Urothelium cell line (cell line): Measurements from ENCODE around the gene ADM5.
A peak's percentile ranks its signal among the peaks of the same experiment; 100 is the strongest.

ENCODE experiments used
- DNase-seq: peaks from one replicate; pipeline ENCODE4 v3.0.0; 2011; ENCODE audit warnings: low spot score, mixed read lengths
- FAIRE-seq: peaks from 2 replicates; lab custom pipeline; 2011; peaks lifted over from hg19 to GRCh38; lab: Jason Lieb, UNC

ADM5 gene, protein sequence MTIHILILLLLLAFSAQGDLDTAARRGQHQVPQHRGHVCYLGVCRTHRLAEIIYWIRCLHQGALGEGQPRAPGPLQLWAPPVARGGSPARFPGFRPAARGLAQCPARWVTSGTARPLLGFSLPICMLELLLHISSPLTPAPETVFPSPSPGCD

DNA sequence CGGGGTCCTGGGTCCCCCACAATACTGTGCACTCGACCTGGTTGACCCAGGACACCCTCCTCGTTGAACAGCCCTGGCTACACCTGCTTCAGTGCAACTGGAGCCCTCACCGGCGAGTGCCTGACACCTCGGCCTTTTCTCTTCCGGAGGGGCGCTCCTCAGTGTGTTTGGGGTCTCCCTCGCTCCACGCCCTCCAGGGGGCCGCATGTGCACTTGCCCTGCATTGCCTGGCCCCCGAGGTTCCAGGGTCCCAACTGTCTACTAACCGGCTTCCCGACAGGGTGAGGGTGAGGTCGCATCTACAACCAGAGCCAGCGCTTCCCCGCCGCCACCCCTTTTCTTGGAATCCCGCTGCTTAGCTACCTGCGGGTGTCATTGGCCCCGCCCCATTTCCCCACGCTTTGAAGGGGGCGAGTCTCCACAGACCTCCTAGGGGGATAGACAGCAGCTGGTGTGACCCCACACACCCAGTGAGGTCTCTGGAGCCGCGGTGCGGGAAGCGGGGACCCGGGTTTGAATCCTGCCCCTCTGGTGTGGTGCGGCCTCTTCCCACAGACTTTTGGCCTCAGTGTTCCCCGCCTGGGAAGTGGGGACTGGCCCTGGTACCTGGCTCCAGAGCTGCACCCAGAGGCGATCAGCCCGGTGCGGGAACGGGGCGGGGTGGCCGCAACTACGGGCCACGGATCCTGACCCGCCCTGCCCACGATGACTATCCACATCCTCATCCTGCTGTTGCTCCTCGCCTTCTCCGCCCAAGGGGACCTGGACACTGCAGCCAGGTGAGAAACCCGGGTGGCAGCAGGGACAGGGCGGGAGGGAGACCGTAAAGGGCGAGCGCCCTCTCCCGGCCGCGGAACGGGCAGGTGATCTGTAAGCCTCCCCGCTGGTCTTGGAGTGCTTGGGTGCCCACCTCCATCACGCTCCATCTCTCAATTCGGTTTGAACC, at the start of gene ADM5:
Gene ADM5, plus strand, starts transcription at position 462 of the 946 bp plus-strand sequence. Its CDS starts 244 bp downstream, at position 706.
- no peak for DNase-seq
- FAIRE-seq = no peak

DNA sequence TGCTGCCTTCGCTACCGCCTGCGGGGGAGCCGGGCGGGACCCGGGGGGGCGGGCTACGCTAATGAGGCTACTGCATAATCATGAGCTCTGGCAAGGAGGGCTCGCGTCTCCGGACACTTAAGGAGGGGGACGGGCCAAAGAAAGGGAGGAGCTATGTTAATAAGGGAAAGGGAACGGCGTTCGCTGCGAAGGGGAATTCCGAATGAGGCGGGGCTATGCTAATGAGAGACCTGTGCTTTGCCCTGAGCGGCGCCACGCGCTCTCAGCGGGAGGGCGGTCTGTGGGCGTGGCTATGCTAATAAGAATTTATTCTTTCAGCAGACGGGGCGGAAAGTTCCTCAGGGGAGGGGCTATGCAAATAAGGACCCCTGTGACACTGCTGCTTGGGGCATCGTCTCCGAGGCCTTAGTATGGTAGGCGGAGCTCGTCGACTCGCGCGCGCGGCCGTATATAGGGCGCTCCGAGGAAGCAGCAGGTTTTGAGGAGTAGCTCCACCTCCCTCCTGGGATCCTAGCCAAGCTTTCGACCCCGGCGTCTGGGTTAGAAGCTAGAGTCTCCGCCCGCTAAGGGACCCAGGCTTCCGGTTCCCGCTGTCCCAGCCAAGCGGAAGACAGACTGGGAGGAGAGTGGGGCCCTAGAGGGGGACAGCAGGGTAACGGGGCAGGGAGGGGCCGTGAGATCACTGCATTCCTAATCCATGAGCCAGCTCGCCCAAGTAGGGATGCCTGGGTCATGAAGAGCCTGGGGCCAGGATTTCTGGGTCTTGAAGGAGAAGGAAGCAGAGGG, 49.1 kb upstream of the ADM5 start, which contains the start of gene RRAS:
Gene RRAS, minus strand, starts transcription at position 31 of the 786 bp plus-strand sequence. CDS start 45 bp downstream, outside the sequence.
- FAIRE-seq (peak; percentile 84), DNase-seq (peak; percentile 97)

DNA sequence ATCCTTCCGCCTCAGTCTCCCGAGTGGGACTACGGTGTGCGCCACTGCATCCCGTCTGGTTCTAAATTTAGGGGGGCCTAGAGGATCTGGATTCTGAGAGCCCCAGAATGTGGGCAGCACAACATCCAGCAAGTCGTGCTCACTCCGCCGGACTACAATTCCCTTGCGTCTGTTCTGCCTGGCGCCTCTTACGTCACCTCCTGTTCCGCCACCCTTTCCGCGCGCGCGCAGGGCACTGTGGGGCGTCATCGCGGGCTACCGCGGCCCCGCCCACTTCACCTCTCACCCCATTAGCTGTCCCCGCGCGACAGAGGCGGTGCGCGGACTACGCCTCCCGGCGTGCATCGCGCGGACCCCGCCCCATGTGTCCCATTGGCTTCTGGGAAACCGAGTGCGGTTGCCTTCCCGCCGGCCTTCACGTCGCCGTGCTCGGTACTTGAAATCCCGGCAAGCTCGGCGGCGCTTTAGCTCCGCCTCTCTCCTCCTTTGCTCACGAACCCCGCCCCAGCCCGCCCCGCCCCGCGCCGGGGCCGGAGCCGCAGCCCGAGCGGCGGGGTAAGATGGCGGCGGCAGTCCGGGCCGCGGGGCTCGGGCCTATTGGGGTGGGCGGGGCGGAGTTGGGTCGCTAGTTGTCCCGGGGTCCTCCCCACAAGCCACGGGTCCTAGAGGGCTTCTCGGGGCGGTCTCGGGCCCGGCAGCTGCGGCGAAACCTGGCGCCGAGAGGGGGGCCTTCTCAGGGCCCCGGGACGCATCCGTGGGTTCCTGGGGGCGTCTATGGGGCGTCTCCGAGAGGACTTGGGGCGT, 47.5 kb upstream of the ADM5 start, which contains the start of gene SCAF1:
Gene SCAF1, plus strand, starts transcription at position 522 of the 804 bp plus-strand sequence. CDS start 2,818 bp downstream, outside the sequence.
- DNase-seq (peak; percentile 95), FAIRE-seq (peak; percentile 97)

DNA sequence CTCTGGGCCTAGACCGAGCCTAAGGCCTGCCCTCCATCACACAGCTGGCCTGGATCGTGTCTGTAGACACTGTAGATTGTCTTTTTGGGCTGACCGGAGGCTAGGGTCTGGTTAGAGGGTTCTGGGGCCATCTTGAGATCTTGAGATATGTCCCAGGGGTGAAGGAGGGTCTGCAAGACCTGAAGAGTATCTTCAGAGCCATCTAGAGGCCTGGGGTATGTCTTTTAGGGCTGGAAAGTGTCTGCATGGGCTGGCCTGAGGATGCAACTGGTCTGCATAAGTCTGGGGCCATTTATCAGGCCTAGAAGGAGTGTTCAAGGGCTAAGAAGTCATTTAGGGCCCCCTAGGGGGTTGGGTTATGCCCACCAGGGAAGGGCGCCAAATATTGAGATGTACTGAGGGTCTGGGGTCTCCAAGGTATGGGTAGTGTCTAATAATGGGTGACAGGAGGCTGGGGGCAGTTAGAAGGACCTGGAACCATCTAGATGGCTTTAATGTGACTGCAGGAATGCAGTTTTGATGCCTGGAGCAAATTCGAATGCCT, 46.8 kb upstream of the ADM5 start:
- DNase-seq (no peak), FAIRE-seq (no peak)

DNA sequence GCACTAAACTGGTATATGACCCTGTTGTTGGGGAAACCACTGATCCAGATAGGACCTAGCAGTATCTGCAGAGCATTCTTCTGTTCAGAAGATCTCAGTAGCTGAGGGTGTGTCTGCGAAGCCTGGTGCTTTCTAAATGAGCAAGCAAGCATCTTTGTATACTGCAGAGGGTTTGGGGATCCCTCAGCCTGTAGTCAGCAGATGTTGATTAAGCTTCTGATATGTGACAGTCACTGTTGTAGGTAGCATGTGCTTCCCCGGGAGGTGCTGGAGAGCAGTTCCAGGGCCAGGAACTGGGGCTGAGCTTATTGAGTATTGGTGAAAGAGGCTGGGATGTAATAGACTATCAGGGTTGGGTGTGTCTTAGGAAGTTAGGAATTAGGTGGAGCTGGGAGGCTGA, 45.9 kb upstream of the ADM5 start:
- no peak for FAIRE-seq
- no peak for DNase-seq

DNA sequence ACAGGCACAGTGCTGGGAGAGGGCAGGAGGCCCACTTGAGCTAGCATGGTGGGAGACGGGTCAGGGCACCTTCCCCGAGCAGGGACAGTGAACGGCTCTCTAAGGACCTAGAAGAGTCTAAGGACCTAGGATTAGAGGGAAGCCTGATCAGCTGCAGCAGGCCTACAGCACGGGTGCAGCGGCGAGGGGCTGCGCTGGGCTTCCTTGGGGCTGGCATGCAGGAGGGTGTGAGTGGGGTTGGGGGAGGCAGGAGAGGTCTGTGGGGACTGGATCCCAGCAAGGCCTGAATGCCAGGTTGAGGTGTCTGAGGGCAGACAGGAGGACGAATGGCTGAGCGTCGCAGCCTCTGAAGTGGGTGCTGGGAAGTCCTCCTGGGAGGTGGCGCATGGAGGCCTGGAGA, 43.8 kb upstream of the ADM5 start:
- FAIRE-seq (no peak), DNase-seq (no peak)

DNA sequence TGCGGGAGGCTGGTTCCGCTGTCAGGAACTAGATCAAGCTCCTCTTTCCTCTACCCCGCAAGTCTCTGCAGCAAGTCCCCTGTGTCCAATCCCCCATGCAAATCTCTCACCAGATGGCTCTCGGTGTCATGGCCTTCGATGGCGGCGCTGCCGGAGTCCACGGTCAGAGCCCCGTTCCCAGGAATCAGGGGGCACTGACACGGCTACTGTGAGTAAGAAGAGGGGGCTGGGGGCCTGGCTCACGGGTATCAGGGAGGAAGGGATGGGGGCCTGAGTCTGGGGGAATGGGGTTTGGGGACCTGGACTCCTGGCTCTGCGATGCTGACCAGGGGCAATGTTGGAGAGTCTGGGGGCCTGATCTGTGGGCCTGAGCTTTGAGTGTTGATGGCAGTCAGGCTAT, 43.4 kb upstream of the ADM5 start:
- no peak for FAIRE-seq
- DNase-seq = no peak

DNA sequence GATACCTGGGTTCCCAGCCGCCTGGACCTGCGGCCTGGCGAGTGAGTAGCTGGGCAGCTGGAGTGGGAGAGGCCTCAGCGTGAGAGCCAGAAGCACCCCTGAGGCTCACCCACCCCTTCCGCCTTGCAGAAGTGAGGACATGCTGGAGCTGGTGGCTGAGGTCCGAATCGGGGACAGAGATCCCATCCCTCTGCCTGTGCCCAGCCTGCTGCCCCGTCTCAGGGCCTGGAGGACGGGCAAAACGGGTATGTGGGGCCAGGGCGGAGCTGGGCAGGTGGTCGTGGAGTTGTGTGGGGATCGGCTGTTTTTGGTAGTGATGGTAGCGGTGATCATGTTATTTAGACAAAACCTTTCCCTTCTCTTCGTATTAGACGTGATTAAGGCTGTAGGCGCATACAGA, 42.8 kb upstream of the ADM5 start:
- FAIRE-seq = no peak

DNA sequence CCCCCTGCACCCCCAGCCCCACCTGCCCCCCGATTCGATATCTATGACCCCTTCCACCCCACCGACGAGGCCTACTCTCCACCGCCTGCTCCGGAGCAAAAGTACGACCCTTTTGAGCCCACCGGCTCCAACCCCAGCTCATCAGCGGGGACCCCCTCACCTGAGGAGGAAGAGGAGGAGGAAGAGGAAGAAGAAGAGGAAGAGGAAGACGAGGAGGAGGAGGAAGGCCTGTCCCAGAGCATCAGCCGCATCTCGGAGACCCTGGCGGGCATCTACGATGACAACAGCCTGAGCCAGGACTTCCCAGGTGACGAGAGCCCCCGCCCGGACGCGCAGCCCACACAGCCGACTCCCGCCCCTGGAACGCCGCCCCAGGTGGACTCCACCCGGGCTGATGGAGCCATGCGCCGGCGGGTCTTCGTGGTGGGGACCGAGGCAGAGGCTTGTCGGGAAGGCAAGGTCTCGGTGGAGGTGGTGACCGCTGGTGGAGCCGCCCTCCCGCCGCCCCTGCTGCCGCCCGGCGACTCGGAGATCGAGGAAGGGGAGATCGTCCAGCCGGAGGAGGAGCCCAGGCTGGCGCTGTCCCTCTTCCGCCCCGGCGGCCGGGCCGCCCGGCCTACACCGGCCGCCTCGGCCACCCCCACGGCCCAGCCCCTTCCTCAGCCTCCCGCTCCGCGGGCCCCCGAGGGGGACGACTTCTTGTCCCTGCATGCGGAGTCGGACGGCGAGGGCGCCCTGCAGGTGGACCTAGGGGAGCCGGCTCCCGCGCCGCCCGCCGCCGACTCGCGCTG, 38.2 kb upstream of the ADM5 start:
- DNase-seq (no peak), FAIRE-seq (no peak)

More for the DNA sequence above, 42.8 kb upstream of the ADM5 start:
- no peak for DNase-seq

DNA sequence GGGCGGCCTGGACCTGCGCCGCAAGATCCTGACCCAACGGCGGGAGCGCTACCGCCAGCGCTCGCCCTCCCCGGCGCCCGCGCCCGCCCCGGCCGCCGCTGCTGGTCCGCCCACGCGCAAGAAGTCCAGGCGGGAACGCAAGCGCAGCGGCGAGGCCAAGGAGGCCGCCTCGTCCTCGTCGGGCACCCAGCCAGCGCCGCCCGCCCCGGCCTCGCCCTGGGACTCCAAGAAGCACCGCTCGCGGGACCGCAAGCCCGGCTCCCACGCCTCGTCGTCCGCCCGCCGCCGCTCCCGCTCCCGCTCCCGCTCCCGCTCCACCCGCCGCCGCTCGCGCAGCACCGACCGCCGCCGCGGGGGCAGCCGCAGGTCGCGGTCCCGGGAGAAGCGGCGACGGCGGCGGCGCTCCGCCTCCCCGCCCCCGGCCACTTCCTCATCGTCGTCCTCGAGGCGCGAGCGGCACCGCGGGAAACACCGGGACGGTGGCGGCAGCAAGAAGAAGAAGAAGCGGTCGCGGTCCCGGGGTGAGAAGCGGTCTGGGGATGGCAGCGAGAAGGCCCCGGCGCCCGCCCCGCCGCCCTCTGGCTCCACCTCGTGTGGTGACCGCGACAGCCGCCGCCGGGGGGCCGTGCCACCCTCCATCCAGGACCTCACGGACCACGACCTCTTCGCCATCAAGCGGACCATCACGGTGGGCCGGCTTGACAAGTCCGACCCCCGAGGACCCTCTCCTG, 37.4 kb upstream of the ADM5 start:
- FAIRE-seq (no peak), DNase-seq (no peak)

DNA sequence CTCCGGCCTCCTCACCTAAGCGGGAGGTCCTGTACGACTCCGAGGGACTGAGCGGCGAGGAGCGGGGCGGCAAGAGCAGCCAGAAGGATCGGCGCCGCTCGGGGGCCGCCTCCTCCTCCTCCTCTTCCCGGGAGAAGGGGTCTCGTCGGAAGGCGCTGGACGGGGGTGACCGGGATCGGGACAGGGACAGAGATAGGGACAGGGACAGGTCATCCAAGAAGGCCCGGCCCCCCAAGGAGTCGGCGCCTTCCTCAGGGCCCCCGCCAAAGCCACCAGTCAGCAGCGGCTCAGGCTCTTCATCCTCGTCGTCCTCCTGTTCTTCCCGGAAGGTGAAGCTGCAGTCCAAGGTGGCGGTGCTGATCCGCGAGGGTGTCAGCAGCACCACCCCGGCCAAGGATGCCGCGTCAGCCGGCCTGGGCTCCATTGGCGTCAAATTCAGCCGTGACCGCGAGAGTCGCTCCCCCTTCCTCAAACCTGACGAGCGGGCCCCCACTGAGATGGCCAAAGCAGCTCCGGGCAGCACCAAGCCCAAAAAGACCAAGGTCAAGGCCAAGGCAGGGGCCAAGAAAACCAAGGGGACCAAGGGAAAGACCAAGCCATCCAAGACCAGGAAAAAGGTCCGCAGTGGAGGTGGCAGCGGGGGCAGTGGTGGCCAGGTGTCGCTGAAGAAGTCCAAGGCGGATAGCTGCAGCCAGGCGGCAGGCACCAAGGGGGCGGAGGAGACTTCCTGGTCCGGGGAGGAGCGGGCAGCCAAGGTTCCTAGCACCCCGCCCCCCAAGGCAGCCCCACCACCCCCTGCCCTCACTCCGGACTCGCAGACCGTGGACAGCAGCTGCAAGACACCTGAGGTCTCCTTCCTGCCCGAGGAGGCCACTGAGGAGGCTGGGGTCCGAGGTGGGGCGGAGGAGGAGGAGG, 36.6 kb upstream of the ADM5 start:
- DNase-seq (no peak), FAIRE-seq (no peak)

DNA sequence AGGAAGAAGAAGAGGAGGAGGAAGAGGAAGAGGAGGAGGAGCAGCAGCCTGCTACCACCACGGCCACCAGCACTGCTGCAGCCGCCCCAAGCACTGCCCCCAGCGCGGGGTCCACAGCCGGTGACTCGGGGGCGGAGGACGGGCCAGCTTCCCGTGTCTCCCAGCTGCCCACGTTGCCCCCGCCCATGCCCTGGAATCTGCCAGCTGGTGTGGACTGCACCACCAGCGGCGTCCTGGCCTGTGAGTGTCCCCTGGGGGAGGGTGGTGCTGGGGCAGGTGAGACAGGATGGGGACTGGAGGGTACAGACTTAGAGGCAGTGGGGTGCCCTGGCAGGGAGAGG, 36.0 kb upstream of the ADM5 start:
- no peak for DNase-seq
- FAIRE-seq = no peak

DNA sequence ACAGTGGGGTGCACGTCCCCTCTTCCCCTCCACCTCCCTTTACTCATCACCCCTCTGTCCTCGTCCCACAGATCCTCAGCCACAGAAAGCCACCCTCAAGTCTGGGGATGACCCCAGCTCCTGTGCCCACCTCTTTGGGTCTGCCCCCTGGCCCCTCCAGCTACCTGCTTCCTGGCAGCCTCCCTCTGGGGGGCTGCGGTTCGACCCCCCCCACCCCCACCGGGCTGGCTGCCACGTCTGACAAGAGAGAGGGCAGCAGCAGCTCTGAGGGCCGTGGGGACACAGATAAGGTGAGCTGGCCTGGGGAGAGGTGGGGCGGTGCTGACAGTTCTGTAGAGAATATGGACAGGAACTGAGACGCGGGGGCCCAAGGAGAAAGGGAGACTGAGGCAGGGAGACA, 34.8 kb upstream of the ADM5 start:
- FAIRE-seq = no peak
- no peak for DNase-seq

DNA sequence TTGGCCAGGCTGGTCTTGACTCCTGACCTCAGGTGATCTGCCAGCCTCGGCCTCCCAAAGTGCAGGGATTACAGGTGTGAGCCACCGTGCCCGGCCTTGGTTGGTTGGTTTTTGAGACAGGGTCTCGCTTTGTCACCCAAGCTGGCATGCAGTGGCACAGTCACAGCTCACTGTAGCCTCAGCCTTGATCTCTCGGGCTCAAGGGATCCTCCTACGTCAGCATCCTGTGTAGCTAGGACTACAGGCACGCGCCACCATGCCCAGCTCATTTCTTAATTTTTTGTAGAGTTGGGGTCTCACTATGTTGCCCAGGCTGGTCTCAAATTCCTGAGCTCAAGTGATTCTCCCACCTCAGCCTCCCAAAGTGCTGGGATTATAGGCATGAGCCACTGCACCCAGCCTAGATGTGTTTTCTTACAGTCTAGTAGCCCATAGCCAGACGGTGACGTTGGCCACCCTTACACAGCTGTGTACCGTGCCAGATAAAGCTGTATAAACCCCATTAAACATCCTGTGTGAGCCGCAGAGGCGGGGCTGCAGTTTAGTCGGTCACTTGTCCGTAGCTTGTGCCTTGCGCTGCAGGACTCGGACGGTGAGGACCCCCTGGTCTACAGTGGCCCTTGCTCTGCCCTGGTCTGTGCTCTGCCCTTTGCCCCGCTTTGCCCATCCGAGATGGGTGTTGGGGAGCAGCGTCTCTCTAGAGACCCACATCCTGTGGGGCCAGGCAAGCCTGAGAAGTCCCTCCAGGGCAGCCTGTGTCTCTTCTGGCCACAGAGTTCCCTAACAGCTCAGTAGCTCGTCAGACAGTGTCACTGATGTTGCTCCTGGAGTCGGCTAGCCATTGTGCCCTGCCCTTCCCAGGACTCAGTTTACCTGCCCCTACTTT, 33.6 kb upstream of the ADM5 start:
- FAIRE-seq (no peak), DNase-seq (no peak)

DNA sequence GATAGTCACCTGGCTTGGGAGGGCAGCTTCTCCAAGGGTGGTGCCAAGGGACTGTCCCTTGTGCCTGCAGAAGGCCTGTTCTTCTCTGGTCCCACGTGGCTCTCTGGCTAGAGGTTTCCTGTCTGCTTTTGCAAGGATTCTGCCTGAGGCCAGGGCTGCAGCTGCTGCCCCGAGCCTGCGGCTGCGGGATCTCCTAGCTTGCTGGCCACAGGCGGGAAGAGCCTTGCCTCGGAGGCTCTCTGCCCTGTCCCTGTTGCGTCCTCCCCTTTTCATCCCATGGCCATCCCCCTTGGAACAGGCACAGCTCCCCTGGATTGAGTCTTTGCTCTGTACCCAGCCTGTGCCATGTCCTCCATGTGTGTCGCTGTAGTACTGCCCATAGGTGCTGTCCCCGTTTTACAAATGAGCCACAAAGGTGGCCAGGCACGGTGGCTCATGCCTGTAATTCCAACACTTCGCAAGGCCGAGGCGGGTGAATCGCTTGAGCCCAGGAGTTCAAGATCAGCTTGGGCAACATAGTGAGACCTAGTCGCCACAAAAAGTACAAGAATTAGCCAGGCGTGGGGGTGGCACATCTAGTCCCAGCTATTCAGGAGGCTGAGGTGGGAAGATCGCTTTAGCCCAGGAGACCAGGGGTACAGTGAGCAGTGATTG, 32.8 kb upstream of the ADM5 start:
- DNase-seq = no peak
- no peak for FAIRE-seq

DNA sequence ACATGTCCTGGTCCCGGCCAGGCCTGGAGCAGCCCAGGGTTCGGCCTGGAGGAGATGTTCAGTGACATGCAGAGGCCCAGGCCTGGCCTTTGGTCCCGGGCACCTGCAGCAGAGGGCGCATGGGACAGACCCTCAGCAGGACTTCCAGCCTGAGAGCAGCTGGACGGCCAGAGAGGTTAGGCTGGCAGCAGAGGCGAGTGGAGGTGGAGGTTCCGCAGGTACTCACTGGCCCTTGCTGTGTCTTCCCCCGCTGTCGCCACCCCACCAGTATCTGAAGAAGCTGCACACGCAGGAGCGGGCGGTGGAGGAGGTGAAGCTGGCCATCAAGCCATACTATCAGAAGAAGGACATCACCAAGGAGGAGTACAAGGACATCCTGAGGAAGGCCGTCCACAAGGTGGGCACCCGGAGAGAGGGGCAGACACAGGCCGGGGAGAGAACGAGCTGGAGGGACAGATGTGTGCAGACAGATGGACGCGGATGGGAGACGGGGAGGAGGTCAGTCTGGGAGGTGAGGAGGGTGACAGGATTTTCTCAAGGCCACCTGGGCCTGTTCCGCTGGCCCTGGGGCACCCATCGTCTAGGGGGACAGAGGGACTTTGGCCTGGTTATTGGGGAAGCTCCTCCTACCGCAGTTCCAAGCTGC, 31.8 kb upstream of the ADM5 start:
- DNase-seq (no peak), FAIRE-seq (no peak)
